GM23338 (cell line): ENCODE measurements around the gene PTPRE. TPM values are rescaled to one million over a fixed set of nuclear protein-coding genes. Genes with fewer than 3 reads are reported as not detected.
A peak's percentile ranks its signal among the peaks of the same experiment; 100 is the strongest.

Experiments used
- ATAC-seq: fragments of 200-7000 bp; cut with Tn5 transposase; 3 replicates; pipeline ENCODE4 v1.9.1; 2020
- DNase-seq: peaks from one replicate; pipeline ENCODE4 v3.0.0-alpha.2; 2015; ENCODE audit warnings: low spot score
- H2AFZ ChIP-seq: fragments of 200-600 bp; sonication (generic); 2 replicates; pipeline ENCODE4 v1.8.0; 2016; ENCODE audit warnings: antibody characterized with exemption, mild to moderate bottlenecking, moderate library complexity
- H3F3A ChIP-seq: fragments of 200-600 bp; sonication (generic); replicated peaks from 2 replicates; pipeline ENCODE4 v1.8.0; 2017; ENCODE audit warnings: antibody characterized with exemption, mixed run types, low read depth
- H3K27ac ChIP-seq: fragments of 200-600 bp; sonication (generic); 2 replicates; pipeline ENCODE4 v1.6.1; 2016; ENCODE audit warnings: low read depth
- H3K27me3 ChIP-seq: fragments of 200-600 bp; sonication (generic); 2 replicates; pipeline ENCODE4 v1.8.0; 2016; ENCODE audit warnings: mild to moderate bottlenecking, mixed run types, moderate library complexity; ENCODE audit not compliant: insufficient read depth
- H3K36me3 ChIP-seq: fragments of 200-600 bp; sonication (generic); 2 replicates; pipeline ENCODE4 v1.8.0; 2016; ENCODE audit warnings: mild to moderate bottlenecking; ENCODE audit not compliant: insufficient read depth
- H3K4me1 ChIP-seq: fragments of 200-600 bp; sonication (generic); 2 replicates; pipeline ENCODE4 v1.8.0; 2016; ENCODE audit warnings: mild to moderate bottlenecking, moderate library complexity; ENCODE audit not compliant: insufficient read depth
- H3K4me2 ChIP-seq: fragments of 200-600 bp; sonication (generic); 2 replicates; pipeline ENCODE4 v1.7.1; 2017; ENCODE audit warnings: mixed run types
- H3K4me3 ChIP-seq: fragments of 200-600 bp; sonication (generic); 2 replicates; pipeline ENCODE4 v1.6.1; 2016; ENCODE audit warnings: mixed run types
- H3K79me2 ChIP-seq: fragments of 200-600 bp; sonication (generic); replicated peaks from 2 replicates; pipeline ENCODE4 v1.8.0; 2017; ENCODE audit warnings: mild to moderate bottlenecking; ENCODE audit not compliant: insufficient read depth
- H3K9me2 ChIP-seq: fragments of 200-600 bp; sonication (generic); 2 replicates; pipeline ENCODE4 v1.8.0; 2017; ENCODE audit not compliant: insufficient read depth
- H4K20me1 ChIP-seq: fragments of 200-600 bp; sonication (generic); replicated peaks from 2 replicates; pipeline ENCODE4 v1.8.0; 2017; ENCODE audit warnings: mild to moderate bottlenecking; ENCODE audit not compliant: insufficient read depth
- H3K27ac Mint-ChIP-seq: 2 replicates; pipeline ENCODE4 v1.8.0; 2020; ENCODE audit warnings: inconsistent platforms, mild to moderate bottlenecking, moderate library complexity, mixed read lengths
- H3K27me3 Mint-ChIP-seq: 3 replicates; pipeline ENCODE4 v1.8.0; 2022; ENCODE audit warnings: low read depth, mild to moderate bottlenecking, moderate library complexity, mixed read lengths, inconsistent platforms; ENCODE audit not compliant: insufficient read depth, poor library complexity
- H3K36me3 Mint-ChIP-seq: 3 replicates; pipeline ENCODE4 v1.8.0; 2021; ENCODE audit warnings: low read depth, mild to moderate bottlenecking, inconsistent platforms, moderate library complexity, mixed read lengths
- H3K4me1 Mint-ChIP-seq: 3 replicates; pipeline ENCODE4 v1.8.0; 2020; ENCODE audit warnings: mild to moderate bottlenecking, inconsistent platforms, mixed read lengths
- H3K4me3 Mint-ChIP-seq: 3 replicates; pipeline ENCODE4 v1.8.0; 2021; ENCODE audit warnings: moderate library complexity, mild to moderate bottlenecking, inconsistent platforms, mixed read lengths
- H3K9me3 Mint-ChIP-seq: 3 replicates; pipeline ENCODE4 v1.8.0; 2020; ENCODE audit warnings: moderate library complexity, mild to moderate bottlenecking, inconsistent platforms, mixed read lengths
- EZH2 ChIP-seq: fragments of 200-600 bp; sonication (generic); IDR thresholded peaks from one replicate; pipeline ENCODE4 v1.8.0; 2017; ENCODE audit warnings: antibody characterized with exemption, mild to moderate bottlenecking, low read depth; ENCODE audit not compliant: unreplicated experiment
- EZH2phosphoT487 ChIP-seq: fragments of 200-600 bp; sonication (generic); IDR thresholded peaks from one replicate; pipeline ENCODE4 v1.8.1; 2018; ENCODE audit warnings: antibody characterized with exemption; ENCODE audit not compliant: unreplicated experiment
- JUNB ChIP-seq: IDR thresholded peaks from one replicate; pipeline ENCODE4 v1.6.1; 2016; ENCODE audit warnings: antibody characterized with exemption; ENCODE audit not compliant: unreplicated experiment
- NANOG ChIP-seq: IDR thresholded peaks from 2 replicates; pipeline ENCODE4 v1.6.1; 2016; ENCODE audit warnings: antibody characterized with exemption, borderline replicate concordance
- POLR2AphosphoS5 ChIP-seq: IDR thresholded peaks from 2 replicates; pipeline ENCODE4 v1.6.1; 2016; ENCODE audit warnings: antibody characterized with exemption, low read depth
- STAT1 ChIP-seq: IDR thresholded peaks from one replicate; pipeline ENCODE4 v1.6.1; 2016; ENCODE audit warnings: antibody characterized with exemption; ENCODE audit not compliant: unreplicated experiment
- ZNF114 ChIP-seq: fragments of 250-450 bp; sonication (Bioruptor Pico); IDR thresholded peaks from 2 replicates; pipeline ENCODE4 v1.5.0; 2020; ENCODE audit warnings: mild to moderate bottlenecking, moderate library complexity
- ZNF331 ChIP-seq: fragments of 250-450 bp; sonication (Bioruptor Pico); IDR thresholded peaks from 2 replicates; pipeline ENCODE4 v1.5.0; 2020; ENCODE audit warnings: low read depth, mild to moderate bottlenecking, moderate library complexity
- polyA plus RNA-seq: library from polyadenylated mRNA; unstranded; fragments of >200 nt; fragmentation: Nextera tagmentation; extraction: Ambion mirVana; gene quantifications from 2 replicates; pipeline ENCODE4 v1.2.1, GENCODE V29; 2016
- total RNA-seq: library from RNA; depleted of rRNA; stranded (reverse); fragments of >200 nt; shearing (Covaris generic); gene quantifications from 2 replicates; pipeline ENCODE4 v1.2.3, GENCODE V29; 2014
- TF ChIP-seq, protein P1 (sequence below): IDR thresholded peaks from one replicate; pipeline ENCODE4 v1.6.1; 2018; ENCODE audit warnings: antibody characterized with exemption; ENCODE audit not compliant: unreplicated experiment
- TF ChIP-seq, protein P2 (sequence below), 2 experiments: fragments of 200-600 bp in 1 of 2; sonication (generic) in 1 of 2; conservative IDR thresholded peaks; 2 replicates each; pipeline versions ENCODE4 v1.5.1 to v1.6.1; 2016 to 2017; ENCODE audit warnings: antibody characterized with exemption in 2 of 2, low read depth in 2 of 2, mild to moderate bottlenecking in 2 of 2, moderate library complexity in 1 of 2
- TF ChIP-seq, protein P3 (sequence below): IDR thresholded peaks from 2 replicates; pipeline ENCODE4 v1.6.1; 2016; ENCODE audit warnings: antibody characterized with exemption

The PTPRE gene
- total and polyA plus RNA-seq, 2 experiments from 2014 or later: 0.34 to 0.42 TPM

DNA sequence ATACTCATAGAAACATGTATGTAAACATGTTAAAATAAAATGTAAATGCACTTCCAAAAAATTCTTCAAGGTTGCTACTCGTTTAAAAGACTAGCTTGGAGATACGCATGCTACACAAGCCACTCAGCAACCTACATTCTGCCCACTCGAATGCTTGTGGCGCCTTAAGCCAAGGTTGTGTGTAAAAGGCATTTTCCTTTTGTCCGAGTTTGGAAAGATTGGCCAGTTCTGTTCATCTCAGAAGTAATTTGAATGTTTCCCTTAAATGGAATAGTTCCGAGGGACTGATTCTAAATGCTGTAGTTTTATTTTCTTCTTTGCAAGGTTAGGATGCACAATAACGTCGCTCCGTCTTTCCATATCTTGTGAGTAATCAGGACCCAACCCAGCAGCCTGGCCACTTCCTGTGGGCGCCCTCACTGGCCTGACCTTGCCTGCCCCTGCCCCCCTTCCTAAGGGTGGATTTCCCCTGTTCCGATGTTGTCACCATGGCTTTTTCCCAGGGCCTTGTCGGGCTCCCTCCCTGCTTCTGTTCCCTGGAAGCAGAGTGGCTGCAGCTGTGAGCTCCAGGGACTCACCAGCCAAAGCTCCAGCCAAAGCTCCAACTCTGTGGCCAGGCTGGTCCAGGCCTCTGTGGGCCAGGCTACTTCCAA, 70.6 kb downstream of the PTPRE start:
- no peak overlapping the region for H3K4me3 ChIP-seq
- Mint-ChIP-seq H3K9me3 (peaks cover 12% of the 10 kb centered on the region; the same call in 2 of the 3 replicates), H3K27me3 (peaks cover 6% of the 10 kb centered on the region), H3K4me1 (peaks cover 18% of the 10 kb centered on the region; the same call in 2 of the 3 replicates), H3K36me3 (no peaks in the 10 kb centered on the region; the same call in 2 of the 3 replicates), H3K27ac (0 out of 2 replicates have a peak overlapping the region, but pooled peaks have one; percentile 59), H3K4me3 (no peak overlapping the region)
- H3K4me2 ChIP-seq: no peak overlapping the region
- H3K27me3 ChIP-seq: no peaks in the 10 kb centered on the region
- H4K20me1 ChIP-seq: no peaks in the 10 kb centered on the region
- ATAC-seq (peak; percentile 23; the same call in 1 of the 3 replicates), DNase-seq (no peak)
- H3K36me3 ChIP-seq: peaks cover 5% of the 10 kb centered on the region; the same call in 1 of the 2 replicates
- H3F3A ChIP-seq: no peaks in the 10 kb centered on the region
- H2AFZ ChIP-seq: no peak overlapping the region
- TF ChIP-seq ZNF331 (no peak), NANOG (no peak), JUNB (no peak)
- H3K27ac ChIP-seq: no peak overlapping the region
- H3K79me2 ChIP-seq: no peaks in the 10 kb centered on the region
- H3K9me2 ChIP-seq: no peaks in the 10 kb centered on the region
- H3K4me1 ChIP-seq: no peaks in the 10 kb centered on the region

DNA sequence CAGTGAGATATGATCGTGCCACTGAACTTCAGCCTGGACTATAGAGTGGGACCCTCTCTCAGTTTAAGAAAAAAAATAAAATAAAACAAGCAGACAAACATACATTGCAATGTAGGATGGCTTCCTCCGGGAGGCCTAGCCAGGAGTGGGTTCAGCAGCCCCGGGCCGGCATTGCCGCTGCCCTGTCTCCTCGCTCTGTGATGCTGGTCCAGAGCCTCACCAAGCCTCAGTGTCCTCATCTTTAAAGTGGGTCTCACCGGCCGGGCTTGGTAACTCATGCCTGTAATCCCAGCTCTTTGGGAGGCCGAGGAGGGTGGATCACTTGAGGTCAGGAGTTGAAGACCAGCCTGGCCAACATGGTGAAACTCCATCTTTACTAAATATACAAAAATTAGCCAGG, 71.6 kb downstream of the PTPRE start:
- Histone ChIP-seq H3K36me3 (peaks cover 5% of the 10 kb centered on the region; the same call in 1 of the 2 replicates), H3F3A (no peaks in the 10 kb centered on the region), H2AFZ (no peak overlapping the region), H3K27ac (no peak overlapping the region), H4K20me1 (no peaks in the 10 kb centered on the region), H3K27me3 (no peaks in the 10 kb centered on the region), H3K9me2 (no peaks in the 10 kb centered on the region), H3K4me3 (no peak overlapping the region), H3K4me2 (no peak overlapping the region), H3K4me1 (no peaks in the 10 kb centered on the region), H3K79me2 (no peaks in the 10 kb centered on the region)
- DNase-seq: no peak
- no peak overlapping the region for H3K4me3 Mint-ChIP-seq
- peaks cover 12% of the 10 kb centered on the region; the same call in 2 of the 3 replicates for H3K9me3 Mint-ChIP-seq
- H3K27me3 Mint-ChIP-seq: peaks cover 6% of the 10 kb centered on the region
- H3K4me1 Mint-ChIP-seq: peaks cover 18% of the 10 kb centered on the region; the same call in 2 of the 3 replicates
- no peaks in the 10 kb centered on the region; the same call in 2 of the 3 replicates for H3K36me3 Mint-ChIP-seq
- H3K27ac Mint-ChIP-seq: no peak overlapping the region
- no peak for ATAC-seq
- TF ChIP-seq, protein P1, sequence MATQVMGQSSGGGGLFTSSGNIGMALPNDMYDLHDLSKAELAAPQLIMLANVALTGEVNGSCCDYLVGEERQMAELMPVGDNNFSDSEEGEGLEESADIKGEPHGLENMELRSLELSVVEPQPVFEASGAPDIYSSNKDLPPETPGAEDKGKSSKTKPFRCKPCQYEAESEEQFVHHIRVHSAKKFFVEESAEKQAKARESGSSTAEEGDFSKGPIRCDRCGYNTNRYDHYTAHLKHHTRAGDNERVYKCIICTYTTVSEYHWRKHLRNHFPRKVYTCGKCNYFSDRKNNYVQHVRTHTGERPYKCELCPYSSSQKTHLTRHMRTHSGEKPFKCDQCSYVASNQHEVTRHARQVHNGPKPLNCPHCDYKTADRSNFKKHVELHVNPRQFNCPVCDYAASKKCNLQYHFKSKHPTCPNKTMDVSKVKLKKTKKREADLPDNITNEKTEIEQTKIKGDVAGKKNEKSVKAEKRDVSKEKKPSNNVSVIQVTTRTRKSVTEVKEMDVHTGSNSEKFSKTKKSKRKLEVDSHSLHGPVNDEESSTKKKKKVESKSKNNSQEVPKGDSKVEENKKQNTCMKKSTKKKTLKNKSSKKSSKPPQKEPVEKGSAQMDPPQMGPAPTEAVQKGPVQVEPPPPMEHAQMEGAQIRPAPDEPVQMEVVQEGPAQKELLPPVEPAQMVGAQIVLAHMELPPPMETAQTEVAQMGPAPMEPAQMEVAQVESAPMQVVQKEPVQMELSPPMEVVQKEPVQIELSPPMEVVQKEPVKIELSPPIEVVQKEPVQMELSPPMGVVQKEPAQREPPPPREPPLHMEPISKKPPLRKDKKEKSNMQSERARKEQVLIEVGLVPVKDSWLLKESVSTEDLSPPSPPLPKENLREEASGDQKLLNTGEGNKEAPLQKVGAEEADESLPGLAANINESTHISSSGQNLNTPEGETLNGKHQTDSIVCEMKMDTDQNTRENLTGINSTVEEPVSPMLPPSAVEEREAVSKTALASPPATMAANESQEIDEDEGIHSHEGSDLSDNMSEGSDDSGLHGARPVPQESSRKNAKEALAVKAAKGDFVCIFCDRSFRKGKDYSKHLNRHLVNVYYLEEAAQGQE: no peak
- no peak for TF ChIP-seq ZNF114
- no peak for TF ChIP-seq JUNB
- TF ChIP-seq STAT1: no peak
- TF ChIP-seq EZH2phosphoT487: no peak
- TF ChIP-seq, protein P2, sequence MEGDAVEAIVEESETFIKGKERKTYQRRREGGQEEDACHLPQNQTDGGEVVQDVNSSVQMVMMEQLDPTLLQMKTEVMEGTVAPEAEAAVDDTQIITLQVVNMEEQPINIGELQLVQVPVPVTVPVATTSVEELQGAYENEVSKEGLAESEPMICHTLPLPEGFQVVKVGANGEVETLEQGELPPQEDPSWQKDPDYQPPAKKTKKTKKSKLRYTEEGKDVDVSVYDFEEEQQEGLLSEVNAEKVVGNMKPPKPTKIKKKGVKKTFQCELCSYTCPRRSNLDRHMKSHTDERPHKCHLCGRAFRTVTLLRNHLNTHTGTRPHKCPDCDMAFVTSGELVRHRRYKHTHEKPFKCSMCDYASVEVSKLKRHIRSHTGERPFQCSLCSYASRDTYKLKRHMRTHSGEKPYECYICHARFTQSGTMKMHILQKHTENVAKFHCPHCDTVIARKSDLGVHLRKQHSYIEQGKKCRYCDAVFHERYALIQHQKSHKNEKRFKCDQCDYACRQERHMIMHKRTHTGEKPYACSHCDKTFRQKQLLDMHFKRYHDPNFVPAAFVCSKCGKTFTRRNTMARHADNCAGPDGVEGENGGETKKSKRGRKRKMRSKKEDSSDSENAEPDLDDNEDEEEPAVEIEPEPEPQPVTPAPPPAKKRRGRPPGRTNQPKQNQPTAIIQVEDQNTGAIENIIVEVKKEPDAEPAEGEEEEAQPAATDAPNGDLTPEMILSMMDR (conservative IDR thresholded peaks at IDR 0.05; ENCODE audit: low read depth in 2 of 2): no peak
- TF ChIP-seq ZNF331: no peak
- no peak for TF ChIP-seq EZH2
- TF ChIP-seq, protein P3, sequence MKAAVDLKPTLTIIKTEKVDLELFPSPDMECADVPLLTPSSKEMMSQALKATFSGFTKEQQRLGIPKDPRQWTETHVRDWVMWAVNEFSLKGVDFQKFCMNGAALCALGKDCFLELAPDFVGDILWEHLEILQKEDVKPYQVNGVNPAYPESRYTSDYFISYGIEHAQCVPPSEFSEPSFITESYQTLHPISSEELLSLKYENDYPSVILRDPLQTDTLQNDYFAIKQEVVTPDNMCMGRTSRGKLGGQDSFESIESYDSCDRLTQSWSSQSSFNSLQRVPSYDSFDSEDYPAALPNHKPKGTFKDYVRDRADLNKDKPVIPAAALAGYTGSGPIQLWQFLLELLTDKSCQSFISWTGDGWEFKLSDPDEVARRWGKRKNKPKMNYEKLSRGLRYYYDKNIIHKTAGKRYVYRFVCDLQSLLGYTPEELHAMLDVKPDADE: no peak
- no peak for TF ChIP-seq POLR2AphosphoS5
- TF ChIP-seq NANOG: no peak
